Progenitor cell of endocrine pancreas (in vitro differentiated cells): ENCODE measurements around the gene SPC24. TPM values are rescaled to one million over a fixed set of nuclear protein-coding genes. Genes with fewer than 3 reads are reported as not detected.

Experiments used
- DNase-seq: peaks from one replicate; pipeline ENCODE4 v3.0.0; 2021; ENCODE audit warnings: low spot score; ENCODE audit not compliant: unreplicated experiment
- H3K27ac Mint-ChIP-seq: 2 replicates; pipeline ENCODE4 v1.8.0; 2021; ENCODE audit warnings: mild to moderate bottlenecking, moderate library complexity, mixed read lengths
- H3K27me3 Mint-ChIP-seq: 2 replicates; pipeline ENCODE4 v1.8.0; 2021; ENCODE audit warnings: mixed read lengths
- H3K36me3 Mint-ChIP-seq: 2 replicates; pipeline ENCODE4 v1.8.0; 2022; ENCODE audit warnings: mixed read lengths; ENCODE audit not compliant: insufficient read depth
- H3K4me1 Mint-ChIP-seq: 2 replicates; pipeline ENCODE4 v1.8.0; 2021; ENCODE audit warnings: low read depth, mixed read lengths
- H3K4me3 Mint-ChIP-seq: 2 replicates; pipeline ENCODE4 v1.8.0; 2021; ENCODE audit warnings: low read depth, mild to moderate bottlenecking, moderate library complexity, mixed read lengths
- H3K9me3 Mint-ChIP-seq: 2 replicates; pipeline ENCODE4 v1.8.0; 2021; ENCODE audit warnings: low read depth, mixed read lengths
- total RNA-seq: library from RNA; stranded (reverse); gene quantifications from 2 replicates; pipeline ENCODE4 v1.2.1, GENCODE V29; 2021
- TF ChIP-seq, protein P1 (sequence below): fragments of 200-600 bp; sonication (generic); IDR thresholded peaks from one replicate; pipeline ENCODE4 v1.5.0; 2021; ENCODE audit warnings: antibody characterized with exemption, mild to moderate bottlenecking; ENCODE audit not compliant: unreplicated experiment

The SPC24 gene
- total RNA-seq, 1 donor from 2014 or later = 24.3 TPM

DNA sequence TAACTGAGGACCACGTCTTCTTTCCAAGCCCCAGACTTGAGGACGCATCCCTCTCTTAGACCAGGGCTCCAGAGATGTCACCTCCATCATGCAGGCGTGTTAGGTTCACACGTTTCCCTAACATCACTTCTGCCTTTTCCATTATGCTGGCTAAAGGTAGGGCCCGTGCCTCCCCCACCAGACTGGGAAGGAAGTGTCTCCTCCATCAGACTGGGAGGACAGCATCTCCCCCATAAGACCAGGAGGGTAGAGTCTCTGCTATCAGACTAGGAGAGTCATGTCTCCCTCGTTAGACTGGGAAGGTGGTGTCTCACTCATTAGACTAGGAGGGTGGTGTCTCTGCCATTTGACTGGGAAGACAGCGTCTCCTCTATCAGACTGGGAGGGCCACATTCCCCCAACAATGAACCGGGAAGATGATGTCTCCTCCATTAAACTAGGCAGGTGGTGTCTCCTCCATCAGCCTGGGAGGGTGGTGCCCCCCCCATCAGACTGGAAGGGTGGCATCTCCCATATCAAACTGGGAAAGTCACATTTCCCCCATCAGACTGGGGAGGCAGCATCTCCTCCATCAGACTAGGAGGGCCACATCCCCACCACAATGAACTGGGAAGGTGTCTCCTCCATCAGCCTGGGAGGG, 18.1 kb upstream of the SPC24 start:
- TF ChIP-seq, protein P1, sequence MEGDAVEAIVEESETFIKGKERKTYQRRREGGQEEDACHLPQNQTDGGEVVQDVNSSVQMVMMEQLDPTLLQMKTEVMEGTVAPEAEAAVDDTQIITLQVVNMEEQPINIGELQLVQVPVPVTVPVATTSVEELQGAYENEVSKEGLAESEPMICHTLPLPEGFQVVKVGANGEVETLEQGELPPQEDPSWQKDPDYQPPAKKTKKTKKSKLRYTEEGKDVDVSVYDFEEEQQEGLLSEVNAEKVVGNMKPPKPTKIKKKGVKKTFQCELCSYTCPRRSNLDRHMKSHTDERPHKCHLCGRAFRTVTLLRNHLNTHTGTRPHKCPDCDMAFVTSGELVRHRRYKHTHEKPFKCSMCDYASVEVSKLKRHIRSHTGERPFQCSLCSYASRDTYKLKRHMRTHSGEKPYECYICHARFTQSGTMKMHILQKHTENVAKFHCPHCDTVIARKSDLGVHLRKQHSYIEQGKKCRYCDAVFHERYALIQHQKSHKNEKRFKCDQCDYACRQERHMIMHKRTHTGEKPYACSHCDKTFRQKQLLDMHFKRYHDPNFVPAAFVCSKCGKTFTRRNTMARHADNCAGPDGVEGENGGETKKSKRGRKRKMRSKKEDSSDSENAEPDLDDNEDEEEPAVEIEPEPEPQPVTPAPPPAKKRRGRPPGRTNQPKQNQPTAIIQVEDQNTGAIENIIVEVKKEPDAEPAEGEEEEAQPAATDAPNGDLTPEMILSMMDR = no peak
- Mint-ChIP-seq H3K4me1 (no peaks in the 10 kb centered on the region), H3K36me3 (peaks cover 21% of the 10 kb centered on the region)

DNA sequence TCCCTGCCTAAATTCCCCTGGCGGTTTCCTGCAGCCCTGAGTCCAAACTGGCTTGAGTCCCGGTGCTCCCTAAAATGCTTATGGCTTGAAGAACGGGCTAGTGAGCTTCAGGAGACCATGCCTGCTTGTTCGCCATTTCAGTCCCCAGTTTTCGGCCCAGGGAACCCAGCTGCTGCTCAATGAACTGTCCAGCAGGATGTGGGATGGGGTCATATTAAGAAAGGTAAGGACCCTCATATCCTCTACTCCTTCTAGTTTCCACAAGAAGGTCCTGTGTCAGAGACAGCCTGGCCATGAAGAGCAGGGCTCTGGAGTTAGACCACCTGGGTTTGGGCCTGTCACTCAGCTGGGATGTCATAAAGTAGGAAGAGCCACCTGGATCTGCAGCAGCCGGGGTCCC, 17.0 kb upstream of the SPC24 start:
- Mint-ChIP-seq H3K27ac (no peak overlapping the region), H3K27me3 (no peaks in the 10 kb centered on the region), H3K4me1 (no peaks in the 10 kb centered on the region), H3K9me3 (no peaks in the 10 kb centered on the region), H3K36me3 (peaks cover 19% of the 10 kb centered on the region), H3K4me3 (no peak overlapping the region)
- TF ChIP-seq, protein P1 = no peak
- DNase-seq = no peak

More for the DNA sequence above, 18.1 kb upstream of the SPC24 start:
- no peaks in the 10 kb centered on the region for H3K27me3 Mint-ChIP-seq
- no peak overlapping the region for H3K27ac Mint-ChIP-seq
- no peak overlapping the region for H3K4me3 Mint-ChIP-seq
- H3K9me3 Mint-ChIP-seq = no peaks in the 10 kb centered on the region
- DNase-seq = no peak

DNA sequence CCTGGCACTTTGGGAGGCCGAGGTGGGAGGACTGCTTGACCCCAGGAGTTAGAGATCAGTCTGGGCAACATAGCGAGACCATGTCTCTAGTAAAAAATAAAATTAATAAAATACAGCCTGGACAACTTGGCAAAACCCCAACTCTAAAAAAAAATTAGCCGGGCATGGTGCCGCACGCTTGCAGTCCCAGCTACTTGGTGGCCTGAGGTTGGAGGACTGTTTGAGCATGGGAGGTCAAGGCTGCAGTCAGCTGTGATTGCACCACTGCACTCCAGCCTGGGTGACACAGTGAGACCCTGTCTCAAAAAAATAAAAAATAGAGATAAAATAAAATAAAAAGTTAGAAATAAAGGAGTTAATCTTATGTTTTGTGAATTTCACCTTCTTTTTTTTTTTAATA, 15.6 kb upstream of the SPC24 start:
- no peak for DNase-seq
- Mint-ChIP-seq H3K27me3 (no peaks in the 10 kb centered on the region), H3K4me1 (no peaks in the 10 kb centered on the region), H3K9me3 (no peaks in the 10 kb centered on the region), H3K4me3 (no peak overlapping the region), H3K36me3 (peaks cover 17% of the 10 kb centered on the region), H3K27ac (no peak overlapping the region)
- TF ChIP-seq, protein P1 = no peak

DNA sequence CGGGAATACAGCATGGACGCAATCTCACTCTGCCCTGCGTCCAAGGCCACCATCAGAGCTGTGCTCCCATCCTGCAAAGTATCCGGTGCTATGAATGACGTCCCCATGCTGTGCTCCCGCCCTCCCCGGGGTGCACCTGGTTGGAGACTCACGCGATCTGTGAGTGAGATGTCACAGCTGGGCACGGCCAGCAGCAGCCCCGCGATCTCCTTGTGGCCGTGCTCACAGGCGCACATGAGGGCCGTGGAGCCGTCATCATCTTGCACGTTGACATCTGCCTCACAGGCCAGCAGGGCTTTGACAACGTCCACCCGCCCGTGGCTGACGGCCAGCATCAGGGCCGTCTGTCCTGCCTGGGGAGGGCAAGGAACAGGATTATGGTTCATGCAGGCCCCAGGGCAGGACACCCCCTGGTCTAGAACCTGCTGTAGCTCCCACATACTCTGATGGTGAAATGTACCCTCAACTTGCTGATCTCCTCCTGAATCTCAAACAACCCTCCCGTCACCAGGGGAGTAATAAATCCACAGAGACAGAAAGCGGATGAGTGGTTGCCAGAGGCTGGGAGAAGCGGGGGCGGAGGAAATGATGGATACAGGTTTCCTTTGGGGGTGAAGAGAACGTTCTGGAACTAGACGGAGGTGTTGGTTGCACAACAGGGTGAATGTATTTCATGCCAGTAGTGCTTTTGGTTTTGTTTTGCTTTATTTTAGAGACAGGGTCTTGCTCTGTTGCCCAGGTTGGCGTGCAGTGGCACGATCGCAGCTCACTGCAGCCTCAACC, 14.5 kb upstream of the SPC24 start:
- no peak for DNase-seq
- peaks cover 15% of the 10 kb centered on the region for H3K36me3 Mint-ChIP-seq
- no peaks in the 10 kb centered on the region for H3K27me3 Mint-ChIP-seq
- no peak overlapping the region for H3K27ac Mint-ChIP-seq
- no peaks in the 10 kb centered on the region for H3K9me3 Mint-ChIP-seq
- TF ChIP-seq, protein P1 = no peak
- H3K4me1 Mint-ChIP-seq = no peaks in the 10 kb centered on the region
- no peak overlapping the region for H3K4me3 Mint-ChIP-seq

DNA sequence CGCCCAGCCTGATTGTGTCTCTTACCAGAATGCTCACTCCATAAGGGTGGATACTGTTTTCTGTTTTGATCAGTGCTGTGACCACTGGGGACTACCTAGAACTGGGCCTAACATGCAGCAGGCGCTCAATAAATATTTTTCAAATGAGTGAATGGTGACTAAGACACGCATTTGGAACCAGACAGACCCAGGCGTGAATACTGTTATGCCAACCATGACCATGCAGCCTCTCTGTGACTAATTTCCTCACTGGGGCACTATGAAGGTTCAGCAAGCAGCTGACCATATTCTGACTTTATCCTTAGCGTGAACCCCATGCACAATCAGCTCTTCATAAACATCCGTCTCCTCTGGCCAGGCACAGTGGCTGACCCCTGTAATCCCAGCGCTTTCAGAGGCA, 13.0 kb upstream of the SPC24 start:
- H3K4me3 Mint-ChIP-seq = no peak overlapping the region
- TF ChIP-seq, protein P1 = no peak
- no peaks in the 10 kb centered on the region for H3K27me3 Mint-ChIP-seq
- peaks cover 12% of the 10 kb centered on the region for H3K36me3 Mint-ChIP-seq
- no peak overlapping the region for H3K27ac Mint-ChIP-seq
- DNase-seq = no peak
- no peaks in the 10 kb centered on the region for H3K4me1 Mint-ChIP-seq
- H3K9me3 Mint-ChIP-seq = no peaks in the 10 kb centered on the region
